Fibroblast of lung (primary cell): Measurements from ENCODE around the gene FAM180A. TPM values are rescaled to one million over a fixed set of nuclear protein-coding genes. Genes with fewer than 3 reads are reported as not detected.

ENCODE experiments used
- DNase-seq, 2 donors: peaks; one replicate each; pipeline versions ENCODE4 v3.0.0 to v3.0.0-alpha.2; 2010; ENCODE audit warnings: low read depth in 2 of 2
- H2AFZ ChIP-seq: 2 replicates; pipeline ENCODE4 v1.5.1; 2012; ENCODE audit warnings: low read length, control low read depth, inconsistent platforms
- H3K27ac ChIP-seq: 2 replicates; pipeline ENCODE4 v1.5.1; 2011; ENCODE audit warnings: low read length, control low read depth; ENCODE audit not compliant: insufficient read depth
- H3K27me3 ChIP-seq: 2 replicates; pipeline ENCODE4 v1.5.1; 2011; ENCODE audit warnings: mild to moderate bottlenecking, low read length; ENCODE audit not compliant: control insufficient read depth, insufficient read depth
- H3K36me3 ChIP-seq: 2 replicates; pipeline ENCODE4 v1.5.1; 2011; ENCODE audit warnings: low read length; ENCODE audit not compliant: control insufficient read depth, insufficient read depth
- H3K4me1 ChIP-seq: 2 replicates; pipeline ENCODE4 v1.5.1; 2011; ENCODE audit warnings: low read length; ENCODE audit not compliant: control insufficient read depth, insufficient read depth; ENCODE audit errors: extremely low read depth
- H3K4me2 ChIP-seq: 2 replicates; pipeline ENCODE4 v1.5.1; 2011; ENCODE audit warnings: low read length, control low read depth; ENCODE audit not compliant: insufficient read depth; ENCODE audit errors: extremely low read depth
- H3K4me3 ChIP-seq, 4 experiments: fragments of 200-600 bp in 1 of 4; sonication (generic) in 1 of 4; replicated peaks in 1 of 4; 2 replicates each; pipeline ENCODE4 v1.5.1; 2011 to 2016; ENCODE audit warnings: low read length in 4 of 4, low read depth in 3 of 4, mild to moderate bottlenecking in 3 of 4, control low read depth in 2 of 4, inconsistent platforms in 1 of 4, mixed read lengths in 1 of 4; ENCODE audit not compliant: insufficient read depth in 1 of 4; ENCODE audit errors: control extremely low read depth in 1 of 4
- H3K79me2 ChIP-seq: 2 replicates; pipeline ENCODE4 v1.5.1; 2012; ENCODE audit warnings: mild to moderate bottlenecking, low read length, inconsistent platforms; ENCODE audit not compliant: control insufficient read depth, insufficient read depth
- H3K9ac ChIP-seq: 2 replicates; pipeline ENCODE4 v1.5.1; 2011; ENCODE audit warnings: mild to moderate bottlenecking, low read length, control low read depth; ENCODE audit not compliant: insufficient read depth
- H3K9me3 ChIP-seq: 2 replicates; pipeline ENCODE4 v1.5.1; 2012; ENCODE audit warnings: low read depth, low read length; ENCODE audit not compliant: control insufficient read depth, insufficient read depth
- H4K20me1 ChIP-seq: 2 replicates; pipeline ENCODE4 v1.5.1; 2011; ENCODE audit warnings: low read length; ENCODE audit not compliant: control insufficient read depth, insufficient read depth; ENCODE audit errors: extremely low read depth
- EZH2 ChIP-seq: IDR thresholded peaks from 2 replicates; pipeline ENCODE4 v1.5.1; 2012; ENCODE audit warnings: low read length, control low read depth, mild to moderate bottlenecking; ENCODE audit errors: missing control alignments
- polyA plus RNA-seq, 2 donors: library from polyadenylated mRNA; depleted of rRNA in 1 of 2; stranded (reverse) in 1 of 2; unstranded in 1 of 2; fragments of >200 nt; gene quantifications; 2 replicates each; pipeline ENCODE4 v1.2.1, GENCODE V29; 2011 to 2012; ENCODE audit warnings: missing spikeins in 1 of 2
- total RNA-seq: library from RNA; depleted of rRNA; stranded (reverse); fragments of >200 nt; gene quantifications from 2 replicates; pipeline ENCODE4 v1.2.1, GENCODE V29; 2014
- TF ChIP-seq, protein P1 (sequence below), 2 donors: IDR thresholded peaks in 1 of 2; conservative IDR thresholded peaks in 1 of 2; 1 replicate in 1 of 2; 2 replicates in 1 of 2; pipeline ENCODE4 v1.5.1; 2011 to 2012; ENCODE audit warnings: low read length in 2 of 2, control low read depth in 1 of 2, inconsistent platforms in 1 of 2, low read depth in 1 of 2, mild to moderate bottlenecking in 1 of 2

The FAM180A gene
- total and polyA plus RNA-seq, 2 donors (not counting 1 experiment from before 2014, with no cell fraction given): 15.6 to 38.5 TPM

GRCh38 chr7:135692055-135692454, 56.6 kb downstream of the FAM180A start:
- no peak for TF ChIP-seq EZH2
- TF ChIP-seq, protein P1, sequence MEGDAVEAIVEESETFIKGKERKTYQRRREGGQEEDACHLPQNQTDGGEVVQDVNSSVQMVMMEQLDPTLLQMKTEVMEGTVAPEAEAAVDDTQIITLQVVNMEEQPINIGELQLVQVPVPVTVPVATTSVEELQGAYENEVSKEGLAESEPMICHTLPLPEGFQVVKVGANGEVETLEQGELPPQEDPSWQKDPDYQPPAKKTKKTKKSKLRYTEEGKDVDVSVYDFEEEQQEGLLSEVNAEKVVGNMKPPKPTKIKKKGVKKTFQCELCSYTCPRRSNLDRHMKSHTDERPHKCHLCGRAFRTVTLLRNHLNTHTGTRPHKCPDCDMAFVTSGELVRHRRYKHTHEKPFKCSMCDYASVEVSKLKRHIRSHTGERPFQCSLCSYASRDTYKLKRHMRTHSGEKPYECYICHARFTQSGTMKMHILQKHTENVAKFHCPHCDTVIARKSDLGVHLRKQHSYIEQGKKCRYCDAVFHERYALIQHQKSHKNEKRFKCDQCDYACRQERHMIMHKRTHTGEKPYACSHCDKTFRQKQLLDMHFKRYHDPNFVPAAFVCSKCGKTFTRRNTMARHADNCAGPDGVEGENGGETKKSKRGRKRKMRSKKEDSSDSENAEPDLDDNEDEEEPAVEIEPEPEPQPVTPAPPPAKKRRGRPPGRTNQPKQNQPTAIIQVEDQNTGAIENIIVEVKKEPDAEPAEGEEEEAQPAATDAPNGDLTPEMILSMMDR (conservative IDR thresholded peaks at IDR 0.05 in 1 of 2, IDR thresholded peaks at IDR 0.05 in 1 of 2; ENCODE audit: low read depth in 1 of 2, low read length in 2 of 2): no peak
- DNase-seq: peak in 1 of 2 donors; percentile 78
- Histone ChIP-seq H3K4me2 (no peak overlapping the region), H3K79me2 (no peaks in the 10 kb centered on the region), H2AFZ (no peak overlapping the region), H3K27me3 (no peaks in the 10 kb centered on the region), H3K9ac (no peak overlapping the region), H4K20me1 (no peaks in the 10 kb centered on the region), H3K36me3 (peaks cover 1% of the 10 kb centered on the region), H3K9me3 (no peaks in the 10 kb centered on the region), H3K4me3 (no peak overlapping the region), H3K27ac (no peak overlapping the region), H3K4me1 (peaks cover 4% of the 10 kb centered on the region)

- no peaks in the 10 kb centered on the region for H3K9me3 ChIP-seq
- H3K79me2 ChIP-seq: no peaks in the 10 kb centered on the region
- DNase-seq: peak; percentile 25 to 88
- no peak overlapping the region for H3K27ac ChIP-seq
- H3K4me3 ChIP-seq: no peak overlapping the region
- no peak overlapping the region for H2AFZ ChIP-seq
- H3K4me2 ChIP-seq: no peak overlapping the region
- no peaks in the 10 kb centered on the region for H4K20me1 ChIP-seq
- H3K4me1 ChIP-seq: peaks cover 4% of the 10 kb centered on the region
- no peak overlapping the region for H3K9ac ChIP-seq
- H3K27me3 ChIP-seq: no peaks in the 10 kb centered on the region
- TF ChIP-seq, protein P1 (conservative IDR thresholded peaks at IDR 0.05 in 1 of 2, IDR thresholded peaks at IDR 0.05 in 1 of 2; ENCODE audit: low read depth in 1 of 2, low read length in 2 of 2): no peak
- TF ChIP-seq EZH2: no peak
- H3K36me3 ChIP-seq: peaks cover 1% of the 10 kb centered on the region
These were observed 58.0 kb downstream of the FAM180A start for GRCh38 chr7:135690566-135690965.

DNA sequence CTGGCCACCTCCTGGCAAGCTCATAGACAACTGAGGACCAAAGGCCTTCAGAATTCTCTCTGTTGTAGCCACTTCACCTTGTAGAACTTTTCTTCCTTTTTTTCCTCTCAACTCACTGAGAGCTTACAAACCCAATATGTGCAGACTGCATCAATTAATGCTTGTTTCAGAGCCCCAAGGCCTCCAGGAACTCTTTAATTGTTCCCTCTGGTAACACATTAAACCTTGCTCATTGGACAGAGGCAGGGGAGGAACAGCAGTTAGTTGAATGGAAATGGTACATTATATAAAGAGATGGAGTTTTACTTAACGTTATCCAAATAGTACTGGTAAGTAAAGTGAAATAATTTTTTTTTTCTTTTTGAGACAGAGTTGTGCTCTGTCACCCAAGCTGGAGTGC, 61.1 kb downstream of the FAM180A start:
- no peak overlapping the region for H3K4me3 ChIP-seq
- H3K27me3 ChIP-seq: no peaks in the 10 kb centered on the region
- no peak overlapping the region for H3K27ac ChIP-seq
- H3K4me1 ChIP-seq: peaks cover 17% of the 10 kb centered on the region
- H4K20me1 ChIP-seq: no peaks in the 10 kb centered on the region
- H3K4me2 ChIP-seq: no peak overlapping the region
- no peak overlapping the region for H2AFZ ChIP-seq
- TF ChIP-seq EZH2: no peak
- TF ChIP-seq, protein P1 (conservative IDR thresholded peaks at IDR 0.05 in 1 of 2, IDR thresholded peaks at IDR 0.05 in 1 of 2; ENCODE audit: low read depth in 1 of 2, low read length in 2 of 2): no peak
- no peak for DNase-seq
- no peak overlapping the region for H3K9ac ChIP-seq
- no peaks in the 10 kb centered on the region for H3K9me3 ChIP-seq
- H3K79me2 ChIP-seq: peaks cover 3% of the 10 kb centered on the region
- H3K36me3 ChIP-seq: peaks cover 5% of the 10 kb centered on the region
